Activated naive CD4-positive, alpha-beta T cell treated with anti-CD3 and anti-CD28 coated beads for 36 hours (primary cell): ENCODE results near the gene RIBC2. TPM values are rescaled to one million over a fixed set of nuclear protein-coding genes. Genes with fewer than 3 reads are reported as not detected.
A peak's percentile ranks its signal among the peaks of the same experiment; 100 is the strongest.
"Not testable (repeated sequence)": the region's sequence is repeated elsewhere in the genome, so short reads cannot be mapped to it uniquely, and the experiment has no call there.

ENCODE experiments used
- CTCF ChIA-PET: fragments of 350-600 bp; sonication (Branson Sonifier 250); formaldehyde crosslinking; loops from one replicate; lab custom pipeline; 2021; ENCODE audit warnings: antibody characterized with exemption; lab: Charles Lee
- DNase-seq: peaks from one replicate; pipeline ENCODE4 v3.0.0-alpha.2; 2020
- H3K27ac Mint-ChIP-seq: one replicate; pipeline ENCODE4 v1.8.0; 2021; ENCODE audit warnings: mild to moderate bottlenecking, mixed read lengths
- H3K27me3 Mint-ChIP-seq: one replicate; pipeline ENCODE4 v1.8.0; 2021; ENCODE audit warnings: low read depth, mixed read lengths
- H3K36me3 Mint-ChIP-seq: one replicate; pipeline ENCODE4 v1.8.0; 2021; ENCODE audit warnings: low read depth, mixed read lengths
- H3K4me1 Mint-ChIP-seq: one replicate; pipeline ENCODE4 v1.8.0; 2021; ENCODE audit warnings: low read depth, mixed read lengths
- H3K4me3 Mint-ChIP-seq: one replicate; pipeline ENCODE4 v1.8.0; 2021; ENCODE audit warnings: mild to moderate bottlenecking, moderate library complexity, mixed read lengths
- H3K9me3 Mint-ChIP-seq: one replicate; pipeline ENCODE4 v1.8.0; 2021; ENCODE audit warnings: mixed read lengths
- intact Hi-C: fragments of 100-400 bp; cut with micrococcal nuclease; formaldehyde crosslinking; loops from one replicate; pipeline ENCODE4 v1.15.1; 2023
- total RNA-seq, 2 experiments: library from RNA; stranded (reverse); gene quantifications; one replicate each; pipeline ENCODE4 v1.2.3, GENCODE V29; 2021

Gene RIBC2
- total RNA-seq, 2 experiments from 2014 or later = 6.2 to 6.3 TPM

GRCh38 chr22:45440688-45441087, 27.2 kb downstream of the RIBC2 start:
- not testable (repeated sequence) for H3K27me3 Mint-ChIP-seq, H3K9me3 Mint-ChIP-seq, H3K36me3 Mint-ChIP-seq, H3K27ac Mint-ChIP-seq
- peak; percentile 12 for DNase-seq
- intact Hi-C loops = loop anchor here (1.0 to 2.0 kb wide), 2 partner anchors 113 to 338 kb away; no protein-coding TSS in a partner anchor
- CTCF ChIA-PET = interaction anchor here (1.1 kb wide), 2 partner anchors 112 to 142 kb away, joined by 3 read pairs; no protein-coding TSS in a partner anchor
- peaks cover 13% of the 10 kb centered on the region for H3K4me1 Mint-ChIP-seq
- peak overlapping the region; percentile 53 for H3K4me3 Mint-ChIP-seq

- no peaks in the 10 kb centered on the region for H3K9me3 Mint-ChIP-seq
- peak; percentile 59 for DNase-seq
- CTCF ChIA-PET = interaction anchor here (0.6 to 1.1 kb wide), 3 partner anchors 112 to 277 kb away, joined by 3 to 5 read pairs (median 3); no protein-coding TSS in a partner anchor
- H3K27ac Mint-ChIP-seq = no peak overlapping the region
- peaks cover 10% of the 10 kb centered on the region for H3K4me1 Mint-ChIP-seq
- H3K36me3 Mint-ChIP-seq = no peaks in the 10 kb centered on the region
- H3K27me3 Mint-ChIP-seq = peaks cover 2% of the 10 kb centered on the region
- intact Hi-C loops = loop anchor here (1.0 to 2.0 kb wide), 2 partner anchors 112 to 338 kb away; no protein-coding TSS in a partner anchor
- peak overlapping the region; percentile 53 for H3K4me3 Mint-ChIP-seq
These were observed 27.6 kb downstream of the RIBC2 start for GRCh38 chr22:45441138-45441537.

DNA sequence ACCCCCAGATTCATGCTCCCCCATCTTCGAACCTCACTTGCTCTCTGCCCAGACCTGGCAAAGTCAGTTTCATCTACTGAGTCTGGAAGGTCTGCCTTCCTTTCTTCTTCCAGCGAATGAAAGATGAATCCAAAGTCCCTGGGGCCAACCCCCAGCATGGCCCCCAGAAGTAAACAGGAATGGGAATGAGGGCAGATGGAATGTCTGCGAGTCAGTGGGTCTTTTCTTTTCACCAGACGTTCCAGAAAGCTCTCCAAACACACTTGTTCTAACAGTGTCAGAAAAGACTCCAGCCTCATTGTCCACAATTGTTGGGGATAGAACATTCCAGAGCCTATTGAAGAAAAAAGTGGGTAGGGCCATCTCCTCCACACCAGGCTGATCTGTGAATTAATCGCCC, 28.6 kb downstream of the RIBC2 start:
- CTCF ChIA-PET = interaction anchor here (0.6 to 1.1 kb wide), 2 partner anchors 131 to 276 kb away, joined by 3 to 5 read pairs; no protein-coding TSS in a partner anchor
- intact Hi-C loops = no loop called here
- H3K27me3 Mint-ChIP-seq = peaks cover 2% of the 10 kb centered on the region

GRCh38 chr22:45444168-45444567, 30.7 kb downstream of the RIBC2 start:
- Mint-ChIP-seq H3K27me3 (peaks cover 2% of the 10 kb centered on the region), H3K9me3 (no peaks in the 10 kb centered on the region), H3K27ac (no peak overlapping the region), H3K36me3 (no peaks in the 10 kb centered on the region), H3K4me3 (no peak overlapping the region), H3K4me1 (peaks cover 10% of the 10 kb centered on the region)
- CTCF ChIA-PET = no interaction called here
- intact Hi-C loops = no loop called here
- no peak for DNase-seq

More for the DNA sequence above, 28.6 kb downstream of the RIBC2 start:
- H3K27ac Mint-ChIP-seq = no peak overlapping the region
- H3K36me3 Mint-ChIP-seq = no peaks in the 10 kb centered on the region
- H3K4me3 Mint-ChIP-seq = no peak overlapping the region
- DNase-seq = no peak
- peaks cover 10% of the 10 kb centered on the region for H3K4me1 Mint-ChIP-seq
- no peaks in the 10 kb centered on the region for H3K9me3 Mint-ChIP-seq

- no peak overlapping the region for H3K27ac Mint-ChIP-seq
- no peaks in the 10 kb centered on the region for H3K36me3 Mint-ChIP-seq
- no peak overlapping the region for H3K4me3 Mint-ChIP-seq
- intact Hi-C loops = no loop called here
- CTCF ChIA-PET = interaction anchor here (0.6 kb wide), 1 partner anchor 162 kb away, joined by 3 read pairs; no protein-coding TSS in a partner anchor
- DNase-seq = no peak
- H3K27me3 Mint-ChIP-seq = peaks cover 2% of the 10 kb centered on the region
- peaks cover 10% of the 10 kb centered on the region for H3K4me1 Mint-ChIP-seq
- H3K9me3 Mint-ChIP-seq = no peaks in the 10 kb centered on the region
These were observed 31.7 kb downstream of the RIBC2 start for GRCh38 chr22:45445031-45445710.

- H3K9me3 Mint-ChIP-seq = no peaks in the 10 kb centered on the region
- no peak overlapping the region for H3K4me3 Mint-ChIP-seq
- peaks cover 1% of the 10 kb centered on the region for H3K4me1 Mint-ChIP-seq
- intact Hi-C loops = no loop called here
- no peaks in the 10 kb centered on the region for H3K36me3 Mint-ChIP-seq
- no peak overlapping the region for H3K27ac Mint-ChIP-seq
- no peak for DNase-seq
- H3K27me3 Mint-ChIP-seq = peaks cover 1% of the 10 kb centered on the region
- CTCF ChIA-PET = interaction anchor here (0.7 kb wide), 1 partner anchor 22 kb away, joined by 3 read pairs; no protein-coding TSS in a partner anchor
These were observed 32.7 kb downstream of the RIBC2 start for GRCh38 chr22:45446216-45446615.

DNA sequence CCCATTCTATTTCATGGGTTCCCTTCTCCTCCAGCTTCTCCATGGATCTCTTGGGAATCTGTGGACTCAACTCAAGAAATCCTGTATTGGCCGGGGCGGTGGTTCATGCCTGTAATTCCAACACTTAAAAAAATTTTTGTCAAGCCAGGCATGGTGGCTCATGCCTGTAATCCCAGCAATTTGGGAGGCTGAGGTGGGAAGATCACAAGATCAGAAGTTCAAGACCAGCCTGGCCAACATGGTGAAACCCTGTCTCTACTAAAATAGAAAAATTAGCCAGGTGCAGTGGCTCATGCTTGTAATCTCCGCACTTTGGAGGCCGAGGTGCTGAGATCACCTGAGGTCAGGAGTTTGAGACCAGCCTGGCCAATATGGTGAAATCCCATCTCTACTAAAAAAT, 34.1 kb downstream of the RIBC2 start:
- H3K9me3 Mint-ChIP-seq, H3K4me1 Mint-ChIP-seq, intact Hi-C loops, H3K27me3 Mint-ChIP-seq, H3K36me3 Mint-ChIP-seq, H3K27ac Mint-ChIP-seq, DNase-seq, H3K4me3 Mint-ChIP-seq, CTCF ChIA-PET: not testable (repeated sequence)

DNA sequence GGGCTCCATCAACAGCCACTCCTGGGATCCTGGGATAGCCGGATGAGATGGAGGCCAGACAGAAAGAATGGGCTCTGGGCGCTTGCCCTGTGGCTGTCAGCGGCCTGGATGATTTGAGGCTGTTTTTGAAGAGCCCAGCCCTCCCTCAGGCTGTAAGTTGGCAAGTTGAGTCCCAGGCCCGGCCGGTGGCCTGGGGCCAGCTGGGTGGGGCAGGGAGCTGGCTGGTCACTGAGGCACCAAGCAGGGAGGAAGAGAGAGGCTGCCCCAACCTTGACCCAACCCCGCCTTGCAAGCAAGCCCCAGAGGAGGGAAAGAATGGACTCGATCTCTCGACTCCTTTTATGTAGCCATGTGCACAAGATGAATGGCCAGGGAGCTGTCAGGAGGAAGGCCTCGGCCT, 34.9 kb downstream of the RIBC2 start:
- Mint-ChIP-seq H3K4me3 (no peak overlapping the region), H3K4me1 (no peaks in the 10 kb centered on the region), H3K9me3 (no peaks in the 10 kb centered on the region), H3K27ac (no peak overlapping the region), H3K27me3 (no peaks in the 10 kb centered on the region), H3K36me3 (no peaks in the 10 kb centered on the region)
- no peak for DNase-seq
- intact Hi-C loops = no loop called here
- CTCF ChIA-PET = interaction anchor here (0.6 to 1.1 kb wide), 2 partner anchors 106 to 522 kb away, joined by 4 to 5 read pairs; no protein-coding TSS in a partner anchor

- DNase-seq, H3K4me1 Mint-ChIP-seq, H3K36me3 Mint-ChIP-seq, H3K27ac Mint-ChIP-seq, H3K27me3 Mint-ChIP-seq, H3K4me3 Mint-ChIP-seq, CTCF ChIA-PET, H3K9me3 Mint-ChIP-seq, intact Hi-C loops: not testable (repeated sequence)
These were observed 35.9 kb downstream of the RIBC2 start for GRCh38 chr22:45449442-45449841.

GRCh38 chr22:45450101-45450785, 36.8 kb downstream of the RIBC2 start:
- intact Hi-C loops = no loop called here
- no peaks in the 10 kb centered on the region for H3K9me3 Mint-ChIP-seq
- CTCF ChIA-PET = no interaction called here
- no peaks in the 10 kb centered on the region for H3K27me3 Mint-ChIP-seq
- H3K4me1 Mint-ChIP-seq = no peaks in the 10 kb centered on the region
- no peak for DNase-seq
- H3K27ac Mint-ChIP-seq = no peak overlapping the region
- no peaks in the 10 kb centered on the region for H3K36me3 Mint-ChIP-seq
- H3K4me3 Mint-ChIP-seq = no peak overlapping the region

GRCh38 chr22:45450921-45451651, 37.6 kb downstream of the RIBC2 start:
- Mint-ChIP-seq H3K4me3 (no peak overlapping the region), H3K27ac (no peak overlapping the region), H3K4me1 (no peaks in the 10 kb centered on the region), H3K27me3 (no peaks in the 10 kb centered on the region), H3K9me3 (no peaks in the 10 kb centered on the region), H3K36me3 (no peaks in the 10 kb centered on the region)
- intact Hi-C loops = no loop called here
- no peak for DNase-seq
- CTCF ChIA-PET = no interaction called here

- Mint-ChIP-seq H3K36me3 (no peaks in the 10 kb centered on the region), H3K4me3 (no peak overlapping the region), H3K27me3 (no peaks in the 10 kb centered on the region), H3K27ac (no peak overlapping the region), H3K9me3 (no peaks in the 10 kb centered on the region), H3K4me1 (no peaks in the 10 kb centered on the region)
- DNase-seq = no peak
- CTCF ChIA-PET = no interaction called here
- intact Hi-C loops = no loop called here
These were observed 38.5 kb downstream of the RIBC2 start for GRCh38 chr22:45451972-45452371.
